Choroid plexus epithelial cell (primary cell): ENCODE data around the gene TNP1.

ENCODE experiments used
- DNase-seq: peaks from one replicate; pipeline ENCODE4 v3.0.0-alpha.2; 2010; ENCODE audit warnings: low read depth
- H3K4me3 ChIP-seq: 2 replicates; pipeline ENCODE4 v1.5.1; 2011; ENCODE audit warnings: low read depth, mild to moderate bottlenecking, control low read depth, low read length, moderate library complexity
- CTCF ChIP-seq: conservative IDR thresholded peaks from 2 replicates; pipeline ENCODE4 v1.5.1; 2011; ENCODE audit warnings: low read depth, mild to moderate bottlenecking, control low read depth, inconsistent platforms, low read length, moderate library complexity

TNP1 gene

GRCh38 chr2:216859944-216860343 is at the start of gene TNP1:
Gene TNP1 (minus strand): TSS chr2:216860064. CDS start chr2:216860034, 30 bp downstream.
- no peak for TF ChIP-seq CTCF
- no peak within 1 kb of the TSS for H3K4me3 ChIP-seq
- no peak for DNase-seq

GRCh38 chr2:216908300-216908699 is 48.4 kb upstream of the TNP1 start:
- no peak overlapping the region for H3K4me3 ChIP-seq
- DNase-seq, result no peak
- TF ChIP-seq CTCF, result no peak

GRCh38 chr2:216905649-216906329 is 45.9 kb upstream of the TNP1 start:
- TF ChIP-seq CTCF, result peak; percentile 19
- no peak overlapping the region for H3K4me3 ChIP-seq
- no peak for DNase-seq

GRCh38 chr2:216904974-216905373 is 45.1 kb upstream of the TNP1 start:
- no peak for DNase-seq
- no peak for TF ChIP-seq CTCF
- H3K4me3 ChIP-seq, result no peak overlapping the region

GRCh38 chr2:216904554-216904953 is 44.7 kb upstream of the TNP1 start:
- no peak overlapping the region for H3K4me3 ChIP-seq
- no peak for TF ChIP-seq CTCF
- no peak for DNase-seq

GRCh38 chr2:216903470-216903869 is 43.6 kb upstream of the TNP1 start:
- DNase-seq, result no peak
- TF ChIP-seq CTCF, result no peak
- H3K4me3 ChIP-seq, result no peak overlapping the region

- H3K4me3 ChIP-seq, result no peak overlapping the region
- no peak for DNase-seq
- no peak for TF ChIP-seq CTCF
Observed at GRCh38 chr2:216901273-216901672, 41.4 kb upstream of the TNP1 start.
